Measurements from ENCODE around the gene ZNF512B. TPM values are rescaled to one million over a fixed set of nuclear protein-coding genes. Genes with fewer than 3 reads are reported as not detected.
"Not testable (repeated sequence)": the region's sequence is repeated elsewhere in the genome, so short reads cannot be mapped to it uniquely, and the experiment has no call there.

The ZNF512B gene
- total RNA-seq = 6.1 and 7.1 TPM in 2 replicates

DNA sequence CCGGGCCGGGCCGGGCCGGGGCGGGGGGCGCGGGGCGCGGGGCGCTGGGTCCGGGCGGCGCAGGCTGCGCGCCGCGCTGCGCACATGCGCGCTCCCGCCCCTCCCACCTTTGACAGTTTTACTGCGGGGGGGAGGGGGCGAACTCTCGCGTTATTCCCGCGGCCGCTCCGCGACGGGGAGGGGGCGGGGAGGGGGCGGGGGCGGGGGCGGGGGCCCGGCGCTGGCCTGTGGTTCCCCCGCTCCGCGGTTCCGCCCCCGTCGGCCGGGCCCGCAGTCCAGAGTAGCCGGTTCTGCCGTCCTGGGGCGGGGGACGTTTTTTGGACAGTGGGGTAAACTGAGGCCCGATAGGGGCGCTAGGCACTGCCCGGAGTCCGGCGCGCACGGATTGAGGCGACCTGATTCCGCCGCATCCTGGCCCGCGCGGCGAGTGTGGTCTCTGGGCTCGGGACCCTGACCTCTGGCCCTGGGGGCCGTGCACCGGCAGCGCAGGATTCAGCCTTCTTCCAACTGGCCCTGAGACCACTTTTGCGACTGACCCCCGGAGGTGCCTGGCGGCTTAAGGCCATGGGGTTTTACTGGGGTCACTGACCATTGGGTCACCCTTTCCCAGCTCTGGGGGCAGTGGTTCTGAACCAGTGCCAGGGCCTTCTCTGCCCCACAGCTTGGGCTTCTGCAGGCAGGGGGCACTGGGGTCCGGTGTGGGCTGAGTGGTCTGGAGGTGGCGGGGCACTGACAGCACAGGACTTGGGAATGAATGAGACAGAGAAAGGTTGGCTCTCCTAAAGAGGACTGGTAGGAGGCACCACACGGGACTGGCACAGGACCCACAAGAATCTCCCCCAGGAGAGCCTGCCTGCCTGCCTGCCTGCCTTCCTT is at the start of gene ZNF512B:
Gene ZNF512B (minus strand): TSS at position 93 of the 876 bp plus-strand sequence. CDS start 1,980 bp downstream, outside the sequence.
- peak; percentile 59 to 76 for DNase-seq (ENCODE audit: low read depth in 2 of 2)

GRCh38 chr20:64015635-64016034 is 45.9 kb upstream of the ZNF512B start:
- no peak for DNase-seq (ENCODE audit: low read depth in 2 of 2)

DNA sequence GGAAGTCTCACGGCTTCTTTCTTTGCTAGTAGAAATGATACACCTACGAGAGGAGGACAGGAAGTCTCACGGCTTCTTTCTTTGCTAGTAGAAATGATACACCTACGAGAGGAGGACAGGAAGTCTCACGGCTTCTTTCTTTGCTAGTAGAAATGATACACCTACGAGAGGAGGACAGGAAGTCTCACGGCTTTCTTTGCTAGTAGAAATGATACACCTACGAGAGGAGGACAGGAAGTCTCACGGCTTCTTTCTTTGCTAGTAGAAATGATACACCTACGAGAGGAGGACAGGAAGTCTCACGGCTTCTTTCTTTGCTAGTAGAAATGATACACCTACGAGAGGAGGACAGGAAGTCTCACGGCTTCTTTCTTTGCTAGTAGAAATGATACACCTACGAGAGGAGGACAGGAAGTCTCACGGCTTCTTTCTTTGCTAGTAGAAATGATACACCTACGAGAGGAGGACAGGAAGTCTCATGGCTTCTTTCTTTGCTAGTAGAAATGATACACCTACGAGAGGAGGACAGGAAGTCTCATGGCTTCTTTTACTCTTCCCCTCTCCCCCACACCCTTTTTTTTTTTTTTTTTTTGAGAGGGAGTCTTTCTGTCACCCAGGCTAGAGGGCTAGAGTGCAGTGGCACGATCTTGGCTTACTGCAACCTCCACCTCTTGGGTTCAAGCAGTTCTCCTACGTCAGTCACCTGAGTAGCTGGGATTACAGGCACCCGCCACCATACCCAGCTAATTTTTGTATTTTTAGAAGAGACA is 42.8 kb upstream of the ZNF512B start:
- DNase-seq (ENCODE audit: low read depth in 2 of 2) = not testable (repeated sequence)

- DNase-seq (ENCODE audit: low read depth in 2 of 2) = no peak
Observed at GRCh38 chr20:64011366-64011779, 41.6 kb upstream of the ZNF512B start.

- no peak for DNase-seq (ENCODE audit: low read depth in 2 of 2)
Observed at GRCh38 chr20:64010711-64011237, 41.0 kb upstream of the ZNF512B start.

GRCh38 chr20:64009811-64010387 is 40.2 kb upstream of the ZNF512B start:
- peak in 1 of 2 donors; percentile 53 for DNase-seq (ENCODE audit: low read depth in 2 of 2)

DNA sequence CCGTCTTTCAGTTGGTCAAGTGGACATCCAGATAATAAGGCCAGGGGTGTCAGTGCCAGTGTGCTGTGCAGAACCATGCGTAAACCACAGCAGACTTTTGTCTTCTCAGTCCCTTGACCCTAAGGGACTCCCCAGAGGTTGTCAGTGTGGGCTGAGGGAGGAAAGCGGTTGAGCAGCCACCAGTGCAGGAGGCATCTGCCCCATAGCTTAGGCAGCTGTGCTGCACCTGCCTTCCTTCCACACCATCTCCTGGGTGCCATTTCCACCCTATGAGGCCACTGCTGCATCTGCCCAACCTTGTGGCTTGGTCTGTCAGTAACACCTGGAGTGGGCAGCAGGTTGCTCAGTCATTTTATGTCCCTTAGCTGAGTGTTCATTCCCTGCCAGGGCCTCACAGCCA is 37.2 kb upstream of the ZNF512B start:
- no peak for DNase-seq (ENCODE audit: low read depth in 2 of 2)

DNA sequence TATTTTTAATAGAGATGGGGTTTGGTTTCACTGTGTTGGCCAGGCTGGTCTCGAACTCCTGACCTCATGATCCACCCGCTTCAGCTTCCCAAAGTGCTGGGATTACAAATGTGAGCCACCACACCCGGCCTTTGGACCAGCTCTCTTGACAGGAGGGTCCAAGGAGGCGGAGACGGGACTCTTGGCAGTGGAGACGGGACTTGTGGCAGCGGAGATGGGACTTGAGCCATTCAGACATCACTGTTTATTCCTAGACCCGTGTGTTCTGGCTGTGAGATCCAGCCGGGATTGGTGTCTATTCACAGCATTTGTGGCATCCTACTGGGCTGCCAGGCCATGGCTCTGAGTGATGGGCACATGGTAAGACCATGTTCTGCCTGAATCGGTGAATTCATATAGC is 36.8 kb upstream of the ZNF512B start:
- no peak for DNase-seq (ENCODE audit: low read depth in 2 of 2)

DNA sequence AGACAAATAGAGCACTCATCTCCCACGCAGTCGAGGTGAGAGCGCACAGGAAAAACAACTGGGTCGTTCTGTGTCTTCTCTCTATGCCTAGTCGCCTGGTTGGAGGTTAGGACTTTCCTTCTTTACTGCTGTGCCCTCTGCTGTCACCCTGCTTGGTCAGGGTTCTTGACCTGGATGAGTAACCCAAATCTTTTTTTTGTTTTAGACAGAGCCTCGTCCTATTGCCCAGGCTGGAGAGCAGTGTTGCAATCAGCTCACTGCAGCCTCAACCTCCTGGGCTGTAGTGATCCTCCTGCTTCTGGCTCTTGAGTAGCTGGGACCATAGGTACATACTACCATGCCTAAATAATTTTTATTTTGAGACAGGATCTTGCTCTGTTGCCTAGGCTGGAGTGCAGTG is 35.7 kb upstream of the ZNF512B start:
- DNase-seq (ENCODE audit: low read depth in 2 of 2) = no peak

- no peak for DNase-seq (ENCODE audit: low read depth in 2 of 2)
Observed at GRCh38 chr20:64003960-64004725, 34.4 kb upstream of the ZNF512B start.

DNA sequence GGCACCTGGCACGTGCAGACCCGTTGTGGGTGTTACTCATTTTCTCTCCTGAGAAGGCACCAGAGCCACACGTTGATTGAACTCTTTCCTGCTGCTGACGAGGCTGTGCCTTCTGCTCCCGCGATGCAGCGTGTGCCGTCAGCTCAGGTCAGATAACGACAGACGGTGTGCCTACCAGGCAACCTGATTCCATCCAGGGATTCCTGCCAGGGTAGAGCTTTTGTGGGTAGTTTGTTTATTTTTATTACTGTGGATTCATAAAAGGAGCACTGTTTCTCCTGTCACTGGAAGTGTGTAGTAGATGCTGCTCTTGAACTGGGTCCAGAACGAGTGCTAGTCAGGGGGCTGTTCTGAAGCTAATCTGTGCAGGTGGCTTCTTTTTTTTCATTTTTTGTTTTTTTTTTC is 31.9 kb upstream of the ZNF512B start:
- no peak for DNase-seq (ENCODE audit: low read depth in 2 of 2)

DNA sequence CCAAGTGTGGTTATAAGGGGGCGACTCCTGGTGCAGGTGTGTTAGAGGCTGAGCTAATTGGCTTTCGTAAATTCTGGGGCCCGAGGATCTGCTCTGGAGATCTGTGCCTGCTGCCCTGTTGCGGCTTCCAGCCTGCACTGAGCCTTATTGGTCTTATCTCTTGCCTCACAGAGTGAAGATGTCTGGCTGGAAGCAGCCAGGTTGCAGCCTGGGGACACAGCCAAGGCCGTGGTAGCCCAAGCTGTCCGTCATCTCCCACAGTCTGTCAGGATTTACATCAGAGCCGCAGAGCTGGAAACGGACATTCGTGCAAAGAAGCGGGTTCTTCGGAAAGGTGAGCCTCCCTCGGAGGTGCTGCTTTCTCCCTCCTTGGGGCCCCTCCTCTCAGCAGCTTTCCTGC is 31.2 kb upstream of the ZNF512B start:
- DNase-seq (ENCODE audit: low read depth in 2 of 2) = no peak

DNA sequence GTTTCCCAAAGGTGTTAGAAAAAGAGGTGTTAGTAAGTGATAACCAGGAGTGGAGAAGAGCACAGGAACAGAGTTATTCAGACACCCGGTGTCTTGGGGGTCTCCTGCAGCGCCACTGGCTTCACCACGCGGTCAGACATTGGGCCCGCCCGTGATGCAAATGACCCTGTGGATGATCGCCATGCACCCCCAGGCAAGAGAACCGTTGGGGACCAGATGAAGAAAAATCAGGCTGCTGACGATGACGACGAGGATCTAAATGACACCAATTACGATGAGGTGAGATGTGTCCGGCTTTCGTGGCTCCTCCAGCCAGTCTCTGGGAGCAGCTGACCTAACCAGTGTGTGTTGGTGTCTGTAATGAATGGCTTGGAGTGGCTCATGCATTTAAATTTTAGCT is 13.2 kb upstream of the ZNF512B start:
- no peak for DNase-seq (ENCODE audit: low read depth in 2 of 2)

DNA sequence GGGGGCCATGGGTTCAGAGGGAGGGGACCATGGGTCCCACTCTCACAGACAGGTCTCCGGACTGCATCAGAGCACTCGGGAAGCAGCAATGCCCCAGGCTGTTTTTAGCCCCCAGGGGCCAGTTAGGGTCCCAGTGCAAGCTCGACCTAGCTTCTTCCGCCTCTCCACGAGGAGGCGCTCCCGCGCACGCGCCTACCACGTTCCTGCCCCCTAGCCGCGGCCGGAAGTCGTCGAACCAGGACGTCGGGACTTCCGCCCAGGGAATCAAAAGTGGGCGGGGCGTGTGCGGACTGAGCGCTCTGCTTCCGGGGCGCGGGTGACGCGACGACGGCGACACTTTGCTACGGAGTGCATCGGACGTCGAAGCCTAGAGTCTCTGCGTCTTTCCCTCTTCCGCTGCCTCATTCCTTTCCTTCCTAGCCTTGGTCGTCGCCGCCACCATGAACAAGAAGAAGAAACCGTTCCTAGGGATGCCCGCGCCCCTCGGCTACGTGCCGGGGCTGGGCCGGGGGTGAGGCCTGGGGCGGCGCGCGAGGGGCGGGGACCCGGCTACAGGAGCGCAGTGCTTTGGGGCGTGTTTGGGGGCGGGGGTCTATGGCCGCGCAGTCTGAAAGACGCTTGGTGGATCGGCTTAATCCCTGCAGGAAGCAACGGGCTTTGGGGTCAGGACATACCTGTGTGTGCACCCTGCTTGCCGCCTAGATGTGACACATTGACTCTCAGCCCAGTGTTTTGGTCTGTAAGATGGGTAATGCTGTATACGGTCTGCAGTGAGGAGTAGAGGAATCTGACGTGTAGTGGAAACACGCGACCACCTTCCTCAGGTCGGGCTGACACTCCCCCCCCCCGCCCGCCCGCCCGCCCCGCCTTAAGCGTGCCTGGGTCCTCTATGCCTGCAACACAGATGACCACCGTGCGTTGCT is 11.3 kb upstream of the ZNF512B start, which contains the start of gene PRPF6:
Gene PRPF6 (plus strand): TSS at position 327 of the 923 bp plus-strand sequence. CDS start 114 bp downstream, at position 441.
- DNase-seq (ENCODE audit: low read depth in 2 of 2) = peak; percentile 97

- no peak for DNase-seq (ENCODE audit: low read depth in 2 of 2)
Observed at GRCh38 chr20:63980317-63980805, 10.6 kb upstream of the ZNF512B start.

GRCh38 chr20:63979557-63980316 is 10.0 kb upstream of the ZNF512B start, which contains the start of gene SAMD10:
Gene SAMD10, minus strand, starts transcription at chr20:63979642. Its CDS starts 175 bp downstream, at chr20:63979467.
- peak; percentile 33 to 50 for DNase-seq (ENCODE audit: low read depth in 2 of 2)

DNA sequence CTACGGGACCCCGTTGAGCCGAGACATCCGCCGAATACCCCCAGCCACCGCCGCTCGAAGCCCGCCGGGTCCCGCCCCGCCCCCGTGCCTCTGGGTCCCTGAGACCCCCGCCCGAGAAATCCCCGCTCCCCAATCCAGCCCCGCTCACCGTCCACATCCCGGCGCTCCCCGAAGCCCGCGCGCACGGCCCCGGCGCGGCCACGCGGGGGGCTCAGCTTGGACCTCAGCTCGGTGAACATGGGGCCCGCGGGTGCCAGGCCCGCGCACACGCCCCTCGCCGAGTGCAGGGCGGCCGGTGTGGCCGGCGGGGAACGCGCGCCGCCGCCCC is 9.5 kb upstream of the ZNF512B start:
- no peak for DNase-seq (ENCODE audit: low read depth in 2 of 2)

DNA sequence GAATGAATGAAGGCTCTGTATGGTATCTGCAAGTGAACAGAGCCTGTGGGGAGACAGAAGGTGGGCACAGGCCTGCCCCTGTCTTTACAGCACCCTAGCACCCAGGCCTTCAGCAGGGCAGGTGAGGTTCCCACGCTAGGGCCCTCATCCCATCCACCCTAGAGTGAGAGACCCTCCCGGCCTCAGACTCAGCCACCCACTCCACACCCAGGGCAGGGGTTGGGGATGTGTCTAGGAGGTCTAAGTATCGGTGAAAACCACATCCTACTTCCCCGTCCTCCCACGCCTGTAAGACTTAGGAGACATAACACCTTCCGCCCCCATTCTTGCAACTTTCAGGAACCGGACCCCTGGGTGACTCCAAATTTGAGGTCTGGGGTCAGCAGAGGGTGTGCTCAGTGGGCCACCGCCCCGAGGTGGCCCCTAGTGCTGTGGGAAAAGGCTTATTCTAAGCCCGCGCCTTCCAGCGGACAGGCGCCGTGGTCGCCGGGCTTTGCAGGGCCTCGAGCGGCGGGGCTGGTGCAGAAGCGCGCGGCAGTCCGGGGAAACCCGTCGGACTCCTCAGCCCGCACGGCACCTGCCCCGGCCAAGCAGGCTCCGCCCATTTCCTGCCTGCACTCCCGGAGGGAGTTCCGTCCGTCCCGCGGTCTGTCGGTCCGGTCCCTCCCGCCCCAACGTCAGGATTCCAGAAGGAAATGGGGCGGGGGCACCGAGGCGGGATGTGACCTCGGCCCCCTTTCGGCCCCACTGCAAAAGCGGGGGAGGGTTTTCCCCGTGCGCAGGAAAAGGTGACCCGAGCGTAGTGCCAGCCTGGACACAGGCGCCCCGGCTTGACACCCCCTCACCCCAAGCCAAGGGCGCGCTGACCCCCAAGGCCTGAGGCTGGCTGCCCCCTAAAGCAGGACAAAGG is 8.8 kb upstream of the ZNF512B start:
- DNase-seq (ENCODE audit: low read depth in 2 of 2) = peak; percentile 46 to 62

Data from lung microvascular endothelial cell (primary cell).